Measurements from ENCODE around the gene ABCC6.
"Not testable (repeated sequence)": the region's sequence is repeated elsewhere in the genome, so short reads cannot be mapped to it uniquely, and the experiment has no call there.

The ABCC6 gene

DNA sequence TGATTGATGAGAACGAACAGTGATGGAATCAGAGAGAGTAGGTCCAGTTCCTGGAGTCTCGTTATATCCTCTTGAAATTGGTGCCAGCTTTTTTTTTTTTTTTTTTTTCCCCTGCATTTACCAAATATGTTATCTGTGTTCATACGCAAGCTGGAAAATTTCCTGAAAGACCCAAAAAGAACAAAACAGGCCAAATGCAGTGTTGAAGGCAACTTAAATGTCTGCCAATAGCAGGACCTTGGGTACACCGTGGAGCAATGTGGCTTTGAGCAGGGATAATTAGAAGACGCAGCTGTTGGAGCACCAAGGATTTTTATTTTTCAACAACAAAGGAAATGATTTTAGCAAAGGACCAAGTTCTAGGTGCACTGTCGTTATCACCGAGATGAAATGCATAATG, 105.0 kb downstream of the ABCC6 start:
- no peak for DNase-seq (ENCODE audit: low read depth in 4 of 4, low spot score in 1 of 4)

GRCh38 chr16:16116841-16117240, 106.5 kb downstream of the ABCC6 start:
- no peak for DNase-seq (ENCODE audit: low read depth in 4 of 4, low spot score in 1 of 4)

- no peak for DNase-seq (ENCODE audit: low read depth in 4 of 4, low spot score in 1 of 4)
Measured at GRCh38 chr16:16113076-16113475, 110.2 kb downstream of the ABCC6 start.

DNA sequence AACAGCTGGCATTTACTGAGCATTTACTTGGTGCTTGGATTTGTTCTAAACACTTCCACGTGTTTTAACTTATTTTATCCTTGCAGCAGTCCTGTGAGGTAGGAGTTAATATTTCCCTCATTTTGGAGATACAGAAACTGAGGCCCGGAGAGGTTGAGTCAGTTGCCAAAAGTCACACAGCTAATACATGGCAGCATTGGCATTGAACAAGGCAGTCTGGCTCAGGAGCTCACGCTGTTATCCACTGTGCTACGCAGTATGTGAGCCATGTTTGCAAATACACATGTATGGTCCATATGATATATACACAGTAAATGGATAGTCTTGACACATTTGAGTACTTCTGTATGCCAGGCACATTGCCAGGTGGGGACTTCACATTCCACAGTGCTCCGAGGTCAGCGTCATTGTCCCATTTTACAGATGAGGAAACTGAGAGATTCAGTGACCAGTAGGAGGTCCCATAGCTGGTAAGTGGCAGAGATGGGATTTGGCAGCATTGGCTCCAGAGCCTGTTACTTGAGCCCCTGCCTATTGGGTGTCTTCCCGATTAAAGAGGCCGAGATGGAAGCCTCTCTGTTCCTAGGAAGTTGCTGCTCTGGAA, 110.7 kb downstream of the ABCC6 start:
- no peak for DNase-seq (ENCODE audit: low read depth in 4 of 4, low spot score in 1 of 4)

DNA sequence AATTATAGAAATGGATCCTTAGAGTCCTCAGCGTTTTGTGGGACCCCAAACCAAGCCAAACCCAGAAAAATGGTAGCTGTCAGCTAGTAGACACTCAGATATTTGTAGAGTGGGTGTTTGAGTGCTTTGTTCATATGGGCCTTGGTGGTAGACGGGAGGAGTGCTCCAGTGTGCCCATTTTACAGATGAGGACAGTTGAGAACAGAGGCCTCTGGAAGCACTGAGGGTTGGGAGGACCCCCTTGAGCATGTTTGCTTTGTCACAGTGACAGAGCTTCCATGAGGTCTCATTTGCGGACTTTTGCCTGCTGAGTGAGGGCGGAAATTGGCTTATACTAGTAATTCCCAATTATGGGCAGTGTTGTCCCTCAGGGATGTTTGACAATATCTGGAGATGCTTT, 111.7 kb downstream of the ABCC6 start:
- no peak for DNase-seq (ENCODE audit: low read depth in 4 of 4, low spot score in 1 of 4)

DNA sequence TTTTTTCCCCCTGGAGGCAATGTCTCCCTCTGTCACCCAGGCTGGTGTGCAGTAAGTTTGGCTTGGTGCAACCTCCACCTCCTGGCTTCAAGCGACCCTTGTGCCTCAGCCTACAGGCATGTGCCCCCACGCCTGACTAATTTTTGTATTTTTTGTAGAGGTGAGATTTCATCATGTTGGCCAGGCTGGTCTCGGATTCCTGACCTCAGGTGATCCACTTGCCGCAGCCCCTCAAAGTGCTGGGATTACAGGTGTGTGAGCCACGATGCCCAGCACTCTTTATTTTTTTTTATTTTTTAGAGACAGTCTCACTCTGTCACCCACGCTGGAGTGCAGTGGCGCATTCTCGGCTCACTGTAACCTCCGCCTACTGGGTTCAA, 113.2 kb downstream of the ABCC6 start:
- no peak for DNase-seq (ENCODE audit: low read depth in 4 of 4, low spot score in 1 of 4)

DNA sequence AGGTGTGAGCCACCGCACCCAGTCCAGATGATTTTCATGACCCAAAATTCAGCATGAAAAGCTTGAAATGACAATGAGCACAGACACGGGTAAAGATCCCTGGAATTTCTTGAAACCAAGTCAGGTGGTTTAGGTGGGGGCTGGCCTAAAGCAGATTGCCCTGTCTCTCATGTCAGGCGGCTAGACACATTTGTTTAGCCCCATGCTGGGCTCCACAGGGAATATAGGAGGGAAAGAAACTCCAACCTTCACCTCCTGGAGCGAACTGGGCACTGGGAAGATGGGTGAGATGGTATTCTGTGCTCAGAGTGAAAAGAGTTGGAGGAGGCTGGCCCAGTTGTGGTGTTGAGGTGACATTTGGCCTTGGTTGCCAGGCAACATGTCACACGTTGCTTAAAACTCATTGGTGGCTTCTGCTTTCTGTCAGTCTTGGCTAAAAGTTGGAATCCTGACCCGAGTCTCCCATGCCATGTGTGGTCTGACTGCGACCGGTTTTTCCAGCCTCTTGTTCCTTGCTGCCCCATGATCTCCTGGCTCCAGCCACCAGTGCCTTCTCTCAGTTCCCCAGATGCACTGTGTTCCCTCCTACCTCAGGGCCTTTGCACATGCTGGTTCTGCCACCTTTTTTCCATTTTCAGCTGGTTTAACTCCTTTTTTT, 113.7 kb downstream of the ABCC6 start:
- DNase-seq (ENCODE audit: low read depth in 4 of 4, low spot score in 1 of 4) = no peak

- no peak for DNase-seq (ENCODE audit: low read depth in 4 of 4, low spot score in 1 of 4)
Measured at GRCh38 chr16:16108759-16109158, 114.5 kb downstream of the ABCC6 start.

DNA sequence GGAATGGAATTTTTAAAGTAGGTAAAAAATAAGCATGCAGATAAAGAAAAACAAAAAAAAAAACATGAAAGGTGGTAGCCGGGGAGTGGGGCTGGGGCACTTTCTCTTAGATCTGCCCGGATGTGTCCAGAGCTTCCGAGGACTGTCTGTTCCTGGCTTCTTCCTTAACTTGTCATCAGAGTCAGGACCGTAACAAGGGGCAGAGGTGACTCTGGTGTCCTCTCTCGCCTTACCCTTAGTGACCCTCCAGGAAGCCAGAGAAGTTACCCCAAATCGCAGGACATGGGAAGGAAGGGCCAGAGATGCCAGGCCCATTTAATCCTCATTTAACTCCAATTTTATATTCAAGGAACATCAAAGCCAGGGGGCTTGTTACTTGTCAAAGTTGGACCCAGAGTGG, 115.5 kb downstream of the ABCC6 start:
- DNase-seq (ENCODE audit: low read depth in 4 of 4, low spot score in 1 of 4) = no peak

GRCh38 chr16:16106466-16106865, 116.8 kb downstream of the ABCC6 start:
- DNase-seq (ENCODE audit: low read depth in 4 of 4, low spot score in 1 of 4) = no peak

GRCh38 chr16:16105646-16106045, 117.6 kb downstream of the ABCC6 start:
- DNase-seq (ENCODE audit: low read depth in 4 of 4, low spot score in 1 of 4) = no peak

DNA sequence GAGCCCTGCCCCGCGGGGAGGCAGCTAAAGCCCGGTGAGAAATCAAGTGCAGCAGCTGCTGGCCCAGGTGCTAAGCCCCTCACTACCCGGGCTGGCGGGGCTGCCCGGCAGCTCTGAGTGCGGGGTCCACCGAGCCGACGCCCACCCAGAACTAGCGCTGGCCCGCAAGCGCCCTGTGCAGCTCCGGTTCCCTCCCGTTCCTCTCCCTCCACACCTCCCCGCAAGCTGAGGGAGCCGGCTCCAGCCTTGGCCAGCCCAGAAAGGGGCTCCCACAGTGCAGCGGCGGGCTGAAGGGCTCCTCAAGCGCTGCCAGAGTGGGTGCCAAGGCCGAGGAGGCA, 118.5 kb downstream of the ABCC6 start:
- not testable (repeated sequence) for DNase-seq (ENCODE audit: low read depth in 4 of 4, low spot score in 1 of 4)

DNA sequence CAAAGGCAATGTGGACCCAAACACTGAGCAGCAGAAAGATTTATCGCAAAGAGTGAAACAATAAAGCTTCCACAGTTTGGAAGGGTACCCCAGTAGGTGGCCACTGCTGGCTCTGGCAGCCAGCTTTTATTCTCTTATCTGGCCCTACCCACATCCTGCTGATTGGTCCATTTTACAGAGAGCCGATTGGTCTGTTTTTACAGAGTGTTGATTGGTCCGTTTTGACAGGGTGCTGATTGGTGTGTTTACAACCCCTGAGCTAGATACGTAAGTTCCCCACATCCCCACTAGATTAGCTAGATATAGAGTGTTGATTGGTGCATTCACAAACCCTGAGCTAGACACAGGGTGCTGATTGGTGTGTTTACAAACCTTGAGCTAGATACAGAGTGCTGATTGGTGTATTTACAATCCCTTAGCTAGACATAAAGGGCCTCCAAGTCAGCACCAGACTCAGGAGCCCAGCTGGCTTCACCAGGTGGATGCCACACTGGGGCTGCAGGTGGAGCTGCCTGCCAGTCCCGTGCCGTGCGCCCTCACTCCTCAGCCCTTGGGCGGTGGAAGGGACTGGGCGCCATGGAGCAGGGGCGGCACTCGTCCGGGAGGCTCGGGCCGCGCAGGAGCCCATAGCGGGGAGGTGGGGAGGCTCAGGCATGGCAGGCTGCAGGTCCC, 119.0 kb downstream of the ABCC6 start:
- DNase-seq (ENCODE audit: low read depth in 4 of 4, low spot score in 1 of 4) = not testable (repeated sequence)

DNA sequence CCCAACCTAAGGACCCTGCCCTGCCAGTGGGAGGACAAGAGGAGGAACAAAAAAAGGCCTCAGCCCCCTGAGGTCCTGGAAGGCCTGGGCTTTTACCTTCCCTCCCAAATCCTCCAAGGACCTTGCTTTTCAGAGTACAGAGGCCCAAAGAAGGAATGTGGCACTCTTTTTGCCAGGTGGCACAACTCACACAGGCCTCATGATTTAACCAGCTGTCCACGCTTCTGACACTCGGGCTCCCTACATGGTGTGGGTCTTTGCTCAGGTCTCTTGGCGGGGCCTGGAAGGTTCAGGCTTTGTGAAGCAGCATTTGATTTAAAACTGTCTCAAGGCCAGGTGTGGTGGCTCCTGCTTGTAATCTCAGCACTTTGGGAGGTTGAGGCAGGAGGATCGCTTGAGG, 120.6 kb downstream of the ABCC6 start:
- DNase-seq (ENCODE audit: low read depth in 4 of 4, low spot score in 1 of 4) = no peak

DNA sequence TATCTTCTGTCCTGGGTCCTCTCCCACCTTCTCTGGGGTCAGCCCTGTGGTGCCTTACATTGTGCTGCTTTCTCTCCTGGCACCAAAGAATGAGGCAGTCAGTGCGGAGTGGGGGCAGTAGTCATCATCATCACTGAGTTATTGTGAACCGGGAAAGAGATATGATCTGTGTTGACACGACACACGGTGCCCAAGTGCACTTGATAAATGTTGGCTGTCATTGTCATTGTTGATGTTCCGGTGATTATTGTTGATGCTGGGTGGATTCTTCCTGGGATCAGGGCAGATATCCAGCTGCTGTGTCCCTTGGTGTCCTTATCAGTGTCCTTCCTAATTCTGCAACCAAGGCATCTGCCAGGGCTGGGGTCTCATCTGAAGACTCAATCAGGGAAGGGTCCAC, 121.7 kb downstream of the ABCC6 start:
- DNase-seq (ENCODE audit: low read depth in 4 of 4, low spot score in 1 of 4) = no peak

GRCh38 chr16:16100631-16101030, 122.7 kb downstream of the ABCC6 start:
- DNase-seq (ENCODE audit: low read depth in 4 of 4, low spot score in 1 of 4) = no peak

DNA sequence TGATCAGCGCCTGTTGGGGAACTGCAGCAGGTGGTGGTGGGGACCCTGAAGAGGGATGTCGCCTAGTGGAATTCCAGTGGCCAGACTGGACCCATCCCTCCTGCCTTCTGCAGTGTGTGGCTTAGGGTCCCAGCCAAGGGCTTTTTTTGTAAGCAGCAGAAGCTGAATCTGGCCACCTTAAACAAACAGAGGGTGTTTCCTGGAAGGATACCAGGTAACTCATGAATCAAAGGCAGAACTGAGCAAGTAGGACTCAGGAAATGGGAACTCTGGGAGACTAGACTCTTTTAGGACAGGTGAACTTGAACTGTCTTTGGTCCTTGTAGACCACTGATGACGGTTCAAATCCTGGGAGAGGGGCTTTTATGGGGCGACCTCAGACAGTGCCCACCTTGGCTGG, 124.0 kb downstream of the ABCC6 start:
- no peak for DNase-seq (ENCODE audit: low read depth in 4 of 4, low spot score in 1 of 4)

All from stimulated activated CD4-positive, alpha-beta T cell treated with anti-CD3 and anti-CD28 coated beads, Interleukin-1b, Interleukin-23, amount 100 ng/mL, for 24 hours (primary cell).